GM21423 (cell line): ENCODE results near the gene FZD7.

Experiments
- ATAC-seq: cut with Tn5 transposase; IDR thresholded peaks from one replicate; pipeline ENCODE4 v1.9.1; 2021; ENCODE audit warnings: mild to moderate bottlenecking, moderate library complexity; ENCODE audit not compliant: unreplicated experiment

The FZD7 gene

DNA sequence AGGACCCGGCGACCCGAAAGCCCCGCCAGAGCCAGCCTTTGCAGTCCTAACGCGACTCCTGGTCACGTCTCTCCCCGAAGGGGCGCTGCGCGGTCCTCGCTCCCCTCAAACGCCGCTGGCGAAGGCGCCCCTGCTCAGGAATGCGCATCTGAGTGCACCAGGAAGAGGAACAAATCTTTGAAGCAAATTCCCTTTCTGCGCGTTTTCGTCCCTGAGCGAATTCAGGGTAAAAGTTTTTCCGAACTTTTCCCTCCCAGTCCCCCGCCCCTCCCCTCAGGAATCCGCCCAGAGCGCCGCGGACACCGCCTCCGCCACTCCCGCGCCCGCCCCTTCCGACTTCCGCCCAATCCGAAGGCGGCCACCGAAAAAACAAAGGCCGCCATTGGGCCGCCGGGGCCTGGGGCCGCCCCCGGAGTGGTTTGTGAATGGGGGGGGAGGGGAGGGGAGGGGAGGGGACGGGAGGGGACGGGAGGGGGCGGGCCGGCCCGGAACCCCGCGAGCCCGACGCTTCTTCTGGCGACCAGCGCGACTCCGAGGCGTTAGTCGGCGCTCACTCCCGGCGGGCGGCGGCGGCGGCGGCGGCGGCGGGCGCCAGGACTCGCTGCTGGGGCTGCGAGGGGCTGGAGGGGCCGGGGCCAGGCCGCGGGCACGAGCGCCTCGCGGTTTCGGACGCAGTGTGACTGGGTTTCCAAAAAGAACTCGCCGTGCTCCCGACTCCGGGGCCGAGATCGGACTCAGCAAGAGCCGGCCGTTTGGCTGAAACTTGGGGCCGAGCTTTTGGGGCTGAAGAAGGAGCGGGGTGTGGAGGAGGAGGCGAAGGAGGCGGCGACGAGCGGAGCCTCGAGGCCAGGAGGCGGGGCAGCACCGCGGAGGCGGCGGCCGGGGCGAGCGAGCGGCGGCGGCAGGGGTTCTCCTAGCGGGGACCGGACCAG, at the start of gene FZD7:
Gene FZD7, plus strand, starts transcription at position 539 of the 932 bp plus-strand sequence. CDS start 793 bp downstream, outside the sequence.
- ATAC-seq: peak; percentile 83

DNA sequence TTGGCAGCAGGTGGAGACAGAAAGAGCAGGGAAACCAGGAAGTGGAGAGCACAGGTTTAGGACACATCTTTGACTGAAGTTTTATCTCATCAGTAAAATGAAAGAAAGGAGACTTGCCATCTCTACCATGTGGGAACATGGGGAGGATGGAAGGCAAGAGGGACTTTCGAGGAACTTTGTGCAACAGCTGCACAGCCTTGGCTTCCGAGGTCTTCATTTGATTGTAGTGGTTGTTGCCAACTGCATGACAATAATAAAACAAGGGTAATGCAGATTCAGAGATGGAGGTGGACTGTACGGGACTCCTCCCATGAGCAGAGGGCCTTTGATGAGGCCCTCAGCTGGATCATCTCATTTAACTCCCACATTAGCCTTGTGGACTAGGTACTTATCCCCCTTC, 49.3 kb upstream of the FZD7 start:
- ATAC-seq: no peak

DNA sequence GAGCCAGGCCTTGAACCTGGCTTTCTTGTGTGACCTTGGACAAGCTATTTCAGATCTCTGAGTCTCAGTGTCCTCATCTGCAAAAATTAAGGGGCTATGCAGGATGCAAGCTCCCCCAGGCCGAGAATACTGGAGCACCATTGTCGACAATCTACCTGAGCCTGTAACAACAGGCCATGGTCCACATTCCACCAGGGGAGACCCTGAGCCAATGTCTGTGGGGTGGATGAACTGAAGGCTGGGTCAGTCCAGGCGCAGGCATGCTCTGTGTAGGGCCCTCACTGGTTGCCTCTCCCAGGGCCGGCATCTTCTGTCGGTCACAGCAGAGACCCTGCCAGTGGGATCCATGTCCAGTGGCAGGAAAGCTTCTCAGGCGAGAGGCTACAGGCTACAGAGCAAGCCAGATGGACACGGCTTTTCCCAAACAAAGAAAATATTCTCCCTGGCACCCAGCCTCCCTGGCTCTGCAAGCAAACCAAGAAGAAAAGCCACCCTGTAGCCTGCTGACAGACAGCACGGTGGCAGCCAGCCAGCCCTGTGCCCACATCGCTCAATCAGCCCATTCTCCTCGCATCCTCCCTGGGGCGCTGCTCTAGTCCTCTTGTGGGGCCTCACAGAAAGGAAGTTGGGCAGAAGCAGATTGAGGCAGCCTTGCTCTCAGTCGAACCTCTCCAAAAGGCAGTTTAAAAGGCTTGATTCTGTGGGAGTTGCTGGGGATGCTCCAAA, 48.7 kb upstream of the FZD7 start:
- ATAC-seq: no peak

DNA sequence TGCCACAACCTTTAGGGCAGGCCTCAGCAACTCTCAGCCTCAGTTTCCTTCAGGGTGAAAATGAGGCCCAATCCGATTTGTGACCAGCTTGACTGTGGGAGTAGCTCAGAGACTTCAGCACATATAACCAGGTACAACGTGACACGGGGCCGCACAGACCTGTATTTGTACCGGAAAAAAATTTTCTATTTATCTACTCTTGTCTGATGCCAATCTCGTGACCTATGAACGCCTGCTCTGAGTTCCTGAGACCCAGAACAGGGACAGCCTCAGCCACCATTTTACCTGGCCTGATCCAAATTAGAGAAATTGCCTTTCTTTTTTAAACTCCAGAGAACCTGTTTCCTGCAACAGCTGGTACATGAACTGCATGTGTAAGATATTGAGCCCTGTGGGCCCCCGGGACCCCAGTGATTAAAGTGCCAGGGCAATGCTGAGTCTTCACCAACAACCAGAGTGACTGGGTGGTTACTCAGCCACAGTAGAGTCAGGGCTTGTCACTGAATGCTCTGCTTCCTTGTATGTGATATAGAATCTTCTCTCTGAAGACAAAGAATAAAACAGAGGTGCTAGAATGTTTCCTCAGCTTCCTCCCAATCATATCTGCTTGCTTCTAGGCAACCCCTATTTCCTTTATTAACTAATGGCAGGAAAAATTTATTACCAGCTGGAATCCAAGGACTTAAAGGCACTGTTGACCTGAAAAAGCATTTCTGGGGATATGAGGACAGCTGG, 47.8 kb upstream of the FZD7 start:
- ATAC-seq: no peak

DNA sequence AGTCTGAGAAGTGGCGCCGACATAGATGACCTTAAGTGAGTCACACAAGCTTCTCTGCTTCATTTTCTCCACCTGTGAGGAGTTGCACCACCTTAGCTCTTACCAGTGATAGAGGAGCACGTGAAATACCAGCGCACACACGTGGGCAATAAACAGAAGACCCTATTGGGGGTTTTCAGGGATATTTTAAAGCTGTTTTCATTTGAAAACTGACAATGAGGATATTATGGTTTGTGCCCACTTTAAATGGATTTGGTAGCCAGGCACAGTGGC, 47.3 kb upstream of the FZD7 start:
- ATAC-seq: no peak

DNA sequence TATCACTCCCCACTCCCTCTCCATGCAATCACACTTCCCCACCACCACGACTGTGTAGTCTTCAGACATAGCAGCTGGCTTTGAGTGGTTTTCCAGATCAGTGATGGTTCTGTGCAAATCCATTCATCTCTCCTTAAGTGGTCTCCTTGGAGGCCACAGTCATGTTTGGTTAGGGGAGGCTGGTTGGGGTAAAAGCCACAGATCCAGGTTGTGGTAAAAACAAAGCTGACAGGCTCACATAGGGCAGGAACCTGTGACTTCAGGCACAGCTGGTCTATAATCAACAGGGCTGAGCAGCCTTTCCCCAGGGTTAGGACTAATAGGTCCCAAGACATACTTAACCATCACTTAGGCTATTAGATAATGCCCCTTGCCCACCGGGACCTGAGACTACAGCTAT, 46.2 kb upstream of the FZD7 start:
- no peak for ATAC-seq

DNA sequence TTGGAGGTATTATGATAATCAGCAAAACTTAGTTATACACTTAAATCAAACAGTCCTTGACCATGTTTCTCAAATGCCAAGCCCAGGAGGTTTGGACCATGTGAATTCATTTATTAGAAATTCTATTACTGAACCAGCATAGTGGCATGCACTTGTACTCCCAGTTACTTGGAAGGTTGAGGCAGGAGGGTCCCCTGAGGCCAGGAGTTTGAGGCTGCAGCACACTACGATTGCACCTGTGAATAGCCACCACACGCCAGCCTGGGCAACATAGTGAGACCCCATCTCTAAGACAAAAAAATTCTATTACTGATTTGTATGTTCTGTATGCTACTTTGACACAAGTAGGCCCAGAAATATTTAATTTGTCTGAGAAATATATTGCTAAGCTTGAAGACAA, 43.6 kb upstream of the FZD7 start:
- no peak for ATAC-seq

DNA sequence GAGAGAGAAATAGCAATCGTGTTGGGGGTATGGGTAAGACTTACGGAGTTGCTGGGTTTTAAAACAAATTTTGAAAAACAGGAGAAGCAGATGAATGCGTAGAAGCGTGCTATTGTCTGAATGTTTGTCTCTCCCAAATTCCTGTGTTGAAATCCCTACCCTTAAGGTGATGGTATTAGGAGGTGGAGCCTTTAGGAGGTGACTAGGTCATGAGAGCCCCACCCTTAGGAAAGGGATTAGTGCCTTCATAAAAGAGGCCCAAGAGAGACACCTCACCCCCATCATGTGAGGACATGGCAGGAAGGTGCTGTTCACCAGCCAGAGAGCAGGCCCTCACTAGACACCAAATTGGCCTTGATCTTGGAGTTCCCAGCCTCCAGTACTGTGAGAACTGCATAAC, 40.7 kb upstream of the FZD7 start:
- ATAC-seq: no peak

DNA sequence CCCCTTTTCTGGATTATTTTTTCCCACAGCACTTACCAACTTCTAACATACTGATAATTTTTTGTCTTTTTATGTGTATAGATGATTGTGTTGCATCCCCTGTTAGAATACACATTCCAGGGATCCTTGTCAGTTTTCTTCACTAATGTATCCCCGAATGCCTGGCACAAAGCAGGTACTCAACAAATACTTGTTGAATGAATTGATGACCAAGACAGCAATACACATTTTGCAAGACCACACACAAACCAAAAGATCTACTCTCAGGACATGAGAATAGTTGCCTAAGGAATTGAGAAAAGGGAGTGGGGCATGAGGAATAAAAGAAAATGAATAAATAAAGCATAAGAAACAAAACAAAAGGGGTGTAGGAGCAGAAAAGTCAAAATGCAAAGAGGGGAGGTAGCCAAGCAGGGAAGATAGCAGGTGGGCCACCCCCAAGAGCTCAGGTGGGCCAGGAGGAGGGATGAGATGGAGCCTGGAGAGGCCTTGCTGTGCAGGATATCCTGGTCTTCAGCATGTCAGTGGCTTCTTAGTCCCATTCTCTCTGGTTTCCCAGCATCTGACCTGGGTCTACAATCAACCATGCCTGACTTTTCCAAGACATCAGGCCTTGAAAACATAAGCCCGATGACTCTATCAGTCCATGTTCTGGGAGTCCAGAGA, 38.5 kb upstream of the FZD7 start:
- ATAC-seq: no peak

DNA sequence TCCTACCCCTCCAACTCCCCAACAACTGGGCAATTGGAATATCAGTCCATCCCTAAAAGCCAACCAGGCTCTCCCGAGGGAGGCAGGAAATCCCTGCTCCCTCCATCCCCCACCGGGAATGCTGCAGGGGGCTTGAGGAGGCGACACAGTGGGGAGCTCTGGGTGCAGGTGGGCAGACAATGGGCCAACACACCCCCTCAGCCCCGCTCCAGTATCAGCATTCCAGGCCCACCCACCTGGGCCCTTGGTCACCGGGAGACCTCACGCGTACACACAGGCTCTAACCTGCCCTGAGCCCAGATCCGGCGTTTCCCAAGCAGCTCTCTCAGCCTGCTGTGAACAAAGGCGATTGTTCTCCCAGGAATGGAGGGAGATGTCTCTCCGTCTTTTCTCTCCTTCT, 37.6 kb upstream of the FZD7 start:
- no peak for ATAC-seq

DNA sequence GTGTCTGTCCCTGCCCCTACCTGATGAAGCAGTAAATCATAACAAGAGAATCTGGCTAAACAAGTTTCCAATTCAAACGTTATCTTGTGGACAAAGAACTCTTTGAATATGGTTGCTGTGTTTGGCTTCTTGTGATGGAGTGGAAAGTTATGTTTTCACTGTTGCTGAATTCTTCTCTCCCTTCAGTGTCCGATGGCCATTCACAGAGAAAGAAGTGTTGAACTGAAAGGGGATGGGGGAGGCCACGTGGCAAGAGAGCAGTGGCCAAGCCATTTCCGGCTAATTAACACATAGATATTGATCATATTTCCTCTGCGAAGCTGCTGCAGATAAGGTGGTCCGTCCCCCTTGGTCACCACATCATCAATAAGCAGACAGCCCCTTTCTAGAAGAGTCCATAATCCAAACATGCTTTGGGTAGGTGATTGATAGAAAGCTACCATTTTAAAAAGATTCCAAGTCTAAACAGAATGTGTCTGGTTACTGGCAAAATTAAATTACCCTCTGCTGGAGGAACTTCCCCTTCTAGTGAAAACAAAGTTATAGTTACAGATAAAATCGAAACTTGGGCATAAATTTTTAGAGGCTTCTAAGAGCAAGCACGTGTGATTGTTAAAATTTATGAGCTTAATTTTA, 36.9 kb upstream of the FZD7 start:
- ATAC-seq: no peak

DNA sequence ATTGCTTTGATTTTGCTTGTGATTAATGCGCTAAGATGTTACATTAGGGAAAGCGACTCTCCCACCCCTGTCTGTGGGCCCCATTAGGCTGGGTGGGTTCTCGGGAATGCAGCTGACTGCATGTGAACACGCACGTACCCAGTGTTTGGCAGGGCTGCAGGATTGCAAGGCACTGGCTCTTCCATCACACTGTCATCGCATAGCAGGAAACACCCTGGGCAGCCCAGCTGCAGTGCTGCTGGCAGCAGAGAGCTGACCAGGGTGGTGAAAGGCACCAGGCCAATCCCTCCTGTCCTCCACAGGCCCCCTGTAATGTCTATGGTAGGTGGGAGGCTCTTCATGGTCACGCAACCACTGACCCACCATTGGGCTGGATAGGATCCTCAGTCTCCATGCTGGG, 34.4 kb upstream of the FZD7 start:
- ATAC-seq: no peak

DNA sequence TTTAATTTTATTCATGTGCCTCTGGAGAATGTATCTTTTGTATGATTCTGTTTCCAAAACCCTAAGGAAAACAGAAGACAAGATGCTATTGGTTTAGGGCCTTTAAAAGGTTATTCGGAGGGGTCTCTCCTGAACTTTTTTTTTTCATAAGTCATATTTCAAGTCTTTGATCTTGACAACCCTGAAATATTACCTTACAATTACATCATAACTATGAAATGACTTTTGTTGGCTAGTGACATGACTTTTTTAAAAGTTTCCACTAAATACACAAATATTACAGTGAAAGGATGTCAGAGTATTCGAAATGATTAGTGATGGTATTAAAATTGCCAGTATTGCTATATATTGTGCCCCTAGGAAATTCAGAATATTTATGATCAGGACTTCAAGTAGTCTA, 31.8 kb upstream of the FZD7 start:
- ATAC-seq: no peak

DNA sequence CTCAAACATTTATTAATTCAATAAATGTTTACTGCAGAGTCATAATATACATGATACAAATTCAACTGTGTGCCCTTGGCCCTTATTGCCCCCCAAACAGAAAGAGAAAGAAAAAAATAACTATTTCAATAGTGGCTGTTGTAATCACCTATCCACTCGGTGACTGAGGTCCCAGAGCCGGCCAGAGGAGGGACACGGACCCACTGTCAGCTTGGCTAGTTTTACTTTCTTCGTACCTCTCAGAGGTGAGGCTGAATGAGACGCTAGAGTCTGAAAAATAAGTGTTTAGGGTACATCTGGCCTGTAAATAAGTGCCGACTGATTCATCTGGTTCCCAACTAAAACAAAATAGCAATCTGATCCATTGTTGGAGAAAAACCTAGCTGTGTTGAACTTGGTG, 31.3 kb upstream of the FZD7 start:
- ATAC-seq: no peak

DNA sequence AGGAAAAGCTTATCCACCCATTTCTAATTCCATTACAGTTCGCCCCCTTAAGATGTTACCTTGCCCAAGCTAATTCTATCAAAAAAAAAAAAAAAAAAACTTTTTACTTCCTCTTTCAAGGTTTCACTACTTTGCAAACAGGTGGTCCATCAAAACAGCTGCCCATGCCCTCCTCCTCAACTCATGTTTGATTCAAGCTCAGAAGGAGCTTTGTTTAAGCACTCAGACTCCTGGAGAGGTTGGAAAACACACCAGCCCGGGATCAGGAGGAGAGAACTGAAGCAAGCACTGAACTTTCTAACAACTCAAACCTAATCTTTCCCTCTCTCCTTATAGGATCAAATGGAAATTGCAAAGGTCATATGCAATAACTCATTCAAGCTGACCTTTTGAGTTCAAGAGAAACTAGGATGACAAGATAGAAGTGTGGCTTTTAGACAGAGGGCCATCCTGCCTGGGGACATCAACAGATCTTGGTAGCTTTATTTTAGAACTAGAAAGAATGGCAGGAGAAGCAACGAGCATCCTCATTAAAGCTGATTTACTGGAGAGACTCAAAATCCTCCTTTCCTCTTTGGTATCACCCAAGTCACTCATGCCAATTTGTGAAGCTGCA, 28.3 kb upstream of the FZD7 start:
- peak; percentile 54 for ATAC-seq

DNA sequence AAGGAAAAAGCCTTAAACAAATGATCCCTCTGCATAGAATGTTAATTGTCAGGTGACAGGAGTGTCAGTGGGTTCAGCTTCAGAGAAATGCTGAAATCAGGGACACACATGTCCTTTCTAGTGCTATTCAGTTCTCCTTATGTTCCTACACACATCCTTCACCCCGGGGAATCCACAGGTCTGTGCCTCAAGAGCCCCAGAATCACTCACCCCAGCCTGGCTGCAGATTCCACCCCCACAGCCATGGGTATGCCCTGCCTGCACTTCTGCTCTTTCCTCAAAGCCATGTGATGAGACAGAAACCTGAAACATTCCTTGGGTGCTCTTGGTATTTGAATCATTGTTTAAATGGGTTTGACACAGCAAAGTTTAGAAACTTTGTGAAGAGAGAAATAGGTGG, 27.4 kb upstream of the FZD7 start:
- no peak for ATAC-seq

DNA sequence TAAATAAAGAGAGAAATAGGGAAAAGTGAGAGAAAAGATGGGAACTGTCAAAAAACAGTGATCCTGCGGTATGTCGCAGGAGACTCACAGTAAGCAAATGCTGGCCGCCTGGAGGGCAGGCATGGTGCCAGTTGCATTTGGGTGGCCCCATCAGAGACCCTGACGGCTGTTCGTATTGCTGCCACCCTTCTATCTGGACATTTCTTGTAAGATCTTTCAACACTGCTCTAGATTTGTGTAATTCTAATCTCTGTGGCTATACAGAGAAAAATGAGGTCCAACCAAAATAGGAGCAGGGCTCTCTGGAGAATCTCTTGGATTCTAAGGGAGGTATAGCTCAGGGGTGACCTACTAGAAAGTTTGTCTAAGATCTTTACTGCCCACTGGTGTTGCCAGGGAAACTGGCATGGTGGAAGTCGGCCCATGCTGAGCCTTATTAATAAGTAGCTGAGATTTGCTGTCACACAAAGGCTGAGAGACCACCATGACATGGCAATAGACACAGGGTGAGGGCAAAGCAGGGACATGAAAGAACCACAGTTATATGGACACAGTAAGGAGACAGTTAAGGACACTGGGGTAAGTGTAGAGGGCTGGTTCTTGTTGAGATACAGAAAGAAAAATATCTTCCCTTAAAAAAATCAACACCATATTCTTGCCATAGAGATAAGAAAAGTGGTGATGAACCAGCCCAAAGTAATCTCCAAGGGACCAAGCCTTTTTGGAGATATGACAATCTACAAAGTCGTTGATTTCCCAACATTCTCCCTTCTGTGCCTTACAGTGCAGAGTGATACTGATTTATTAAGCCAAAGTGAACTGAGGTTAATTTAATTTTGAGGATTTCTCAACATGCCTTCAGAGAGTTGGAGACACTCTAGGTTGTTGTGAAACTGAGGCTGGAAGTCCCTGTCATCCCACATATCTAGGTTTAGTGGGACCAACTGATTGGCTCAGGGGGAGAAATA, 26.4 kb upstream of the FZD7 start:
- ATAC-seq: no peak

DNA sequence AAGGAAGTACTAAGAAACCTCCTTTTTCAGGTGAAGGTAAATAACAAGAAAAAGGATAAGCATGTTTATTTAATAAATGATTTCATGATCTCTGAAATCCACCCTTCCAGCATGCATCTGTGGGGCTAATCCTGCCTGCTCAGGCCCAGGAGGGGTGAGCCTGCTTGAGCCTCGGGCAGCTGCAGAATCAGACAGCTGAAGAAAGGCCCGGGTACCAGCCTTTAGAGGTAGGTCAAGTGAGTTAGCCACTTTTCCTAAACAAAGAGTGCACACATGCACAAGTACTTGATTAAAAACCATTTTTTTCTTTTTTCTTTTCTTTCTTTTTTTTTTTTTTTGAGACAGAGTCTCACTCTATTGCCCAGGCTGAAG, 25.7 kb upstream of the FZD7 start:
- no peak for ATAC-seq

DNA sequence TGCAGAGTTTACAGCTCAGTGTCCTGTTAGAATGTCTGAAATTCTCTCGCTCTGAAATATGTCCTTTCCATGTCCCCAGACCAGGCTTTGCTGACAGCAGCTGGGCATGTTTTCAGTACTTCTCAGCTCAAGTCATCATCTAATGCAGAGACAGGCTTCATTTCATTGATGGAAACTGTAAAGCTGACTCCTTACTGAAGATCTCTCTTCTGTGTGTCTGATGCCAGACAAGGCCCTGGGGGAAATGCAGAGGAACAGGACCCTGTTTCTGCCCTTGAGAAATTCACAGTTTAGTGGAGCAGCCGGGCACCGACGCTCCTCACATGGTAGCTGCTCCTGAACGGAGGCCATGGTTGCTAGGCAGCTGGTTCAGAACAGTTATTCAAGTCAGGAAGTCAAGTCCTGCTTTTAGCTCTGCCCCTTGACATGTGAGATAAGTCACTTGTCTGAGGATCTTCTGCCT, 24.6 kb upstream of the FZD7 start:
- ATAC-seq: no peak
